PC-9 (cell line): ENCODE results near the gene CDT1.

Experiments used
- EZH2 ChIP-seq: fragments of 200-600 bp; sonication (generic); IDR thresholded peaks from 2 replicates; pipeline ENCODE4 v1.8.0; 2017; ENCODE audit warnings: antibody characterized with exemption, low read depth
- TF ChIP-seq, protein P1 (sequence below): fragments of 200-600 bp; sonication (generic); conservative IDR thresholded peaks from 2 replicates; pipeline ENCODE4 v1.6.1; 2017; ENCODE audit warnings: mixed run types, antibody characterized with exemption, mild to moderate bottlenecking, moderate library complexity

DNA sequence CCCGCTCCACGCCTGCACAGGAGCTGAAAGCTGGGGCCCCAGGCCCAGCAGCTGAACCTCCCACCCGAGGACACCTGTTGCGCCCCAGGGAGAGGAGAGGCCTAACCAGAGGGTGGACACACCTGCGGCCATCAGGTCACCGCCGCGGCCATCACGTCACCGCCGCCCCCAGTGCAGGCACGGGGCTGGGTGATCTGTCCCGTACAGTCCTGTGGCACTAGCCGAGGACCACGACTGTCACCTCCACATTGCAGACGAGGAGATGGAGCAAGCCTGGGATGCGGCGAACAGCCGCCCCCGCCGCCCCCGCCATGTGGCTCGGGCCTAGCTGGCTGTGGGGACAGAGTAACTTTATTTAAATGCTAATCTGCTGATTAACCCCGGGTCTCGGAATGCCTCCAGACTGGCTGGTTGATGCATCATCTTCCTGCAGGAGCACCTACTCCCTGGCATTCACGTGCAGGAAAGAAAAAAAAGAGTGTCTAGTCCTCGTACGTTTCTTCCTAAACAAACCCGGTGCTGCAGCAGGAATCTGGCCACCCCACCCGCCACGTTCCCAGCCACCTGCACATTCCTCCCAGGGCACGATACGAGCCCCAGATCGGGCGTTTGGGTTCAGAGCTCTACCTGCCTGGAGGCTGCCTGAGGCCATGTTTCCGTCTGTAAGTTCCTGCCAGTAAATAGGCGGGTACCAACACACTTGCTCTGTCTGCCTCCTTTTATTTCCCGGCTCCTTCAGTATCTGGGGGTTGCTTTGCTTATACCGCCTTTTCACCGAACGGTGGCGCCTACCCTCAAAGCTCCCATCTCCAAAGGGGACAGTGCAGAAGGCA is 48.5 kb upstream of the CDT1 start:
- TF ChIP-seq, protein P1, sequence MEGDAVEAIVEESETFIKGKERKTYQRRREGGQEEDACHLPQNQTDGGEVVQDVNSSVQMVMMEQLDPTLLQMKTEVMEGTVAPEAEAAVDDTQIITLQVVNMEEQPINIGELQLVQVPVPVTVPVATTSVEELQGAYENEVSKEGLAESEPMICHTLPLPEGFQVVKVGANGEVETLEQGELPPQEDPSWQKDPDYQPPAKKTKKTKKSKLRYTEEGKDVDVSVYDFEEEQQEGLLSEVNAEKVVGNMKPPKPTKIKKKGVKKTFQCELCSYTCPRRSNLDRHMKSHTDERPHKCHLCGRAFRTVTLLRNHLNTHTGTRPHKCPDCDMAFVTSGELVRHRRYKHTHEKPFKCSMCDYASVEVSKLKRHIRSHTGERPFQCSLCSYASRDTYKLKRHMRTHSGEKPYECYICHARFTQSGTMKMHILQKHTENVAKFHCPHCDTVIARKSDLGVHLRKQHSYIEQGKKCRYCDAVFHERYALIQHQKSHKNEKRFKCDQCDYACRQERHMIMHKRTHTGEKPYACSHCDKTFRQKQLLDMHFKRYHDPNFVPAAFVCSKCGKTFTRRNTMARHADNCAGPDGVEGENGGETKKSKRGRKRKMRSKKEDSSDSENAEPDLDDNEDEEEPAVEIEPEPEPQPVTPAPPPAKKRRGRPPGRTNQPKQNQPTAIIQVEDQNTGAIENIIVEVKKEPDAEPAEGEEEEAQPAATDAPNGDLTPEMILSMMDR, result peak; percentile 80
- no peak for TF ChIP-seq EZH2
